ENCODE measurements around the gene KATNAL2.
"Not testable (repeated sequence)": the region's sequence is repeated elsewhere in the genome, so short reads cannot be mapped to it uniquely, and the experiment has no call there.

KATNAL2 gene

DNA sequence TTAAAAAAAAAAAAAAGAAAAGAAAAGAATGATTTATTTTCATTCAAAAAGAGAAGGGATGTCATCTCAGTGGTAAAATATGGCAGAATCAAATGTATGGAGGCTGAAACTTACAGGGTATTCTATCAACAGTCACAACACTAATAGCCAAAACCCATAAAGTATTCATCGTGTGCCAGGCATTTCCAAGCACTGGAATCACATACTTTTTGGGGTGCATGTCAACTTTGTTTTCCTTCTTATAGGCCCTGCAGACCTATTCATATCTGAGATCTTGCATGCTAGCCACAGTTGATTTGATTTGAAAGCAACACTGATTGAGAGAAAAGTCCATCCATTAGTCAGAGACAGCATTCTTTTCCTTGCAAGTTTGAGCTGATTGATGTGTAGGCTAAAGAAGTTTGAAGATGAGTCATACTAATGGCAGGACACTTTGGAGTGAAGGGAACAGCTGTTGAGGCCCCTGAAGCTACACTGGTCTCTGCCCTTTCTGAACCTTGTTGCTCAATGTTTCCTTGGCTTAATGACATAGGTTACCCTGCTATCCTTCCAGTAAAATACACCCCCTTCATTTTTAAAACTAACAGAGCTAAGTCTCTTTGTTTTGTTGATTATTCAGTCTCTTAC lies 22.0 kb downstream of the KATNAL2 start:
- peak; percentile 23 for DNase-seq (ENCODE audit: low spot score)
- FAIRE-seq: no peak

- DNase-seq (ENCODE audit: low spot score) (no peak), FAIRE-seq (no peak)
Observed at GRCh38 chr18:46939998-46940571, 22.7 kb downstream of the KATNAL2 start.

DNA sequence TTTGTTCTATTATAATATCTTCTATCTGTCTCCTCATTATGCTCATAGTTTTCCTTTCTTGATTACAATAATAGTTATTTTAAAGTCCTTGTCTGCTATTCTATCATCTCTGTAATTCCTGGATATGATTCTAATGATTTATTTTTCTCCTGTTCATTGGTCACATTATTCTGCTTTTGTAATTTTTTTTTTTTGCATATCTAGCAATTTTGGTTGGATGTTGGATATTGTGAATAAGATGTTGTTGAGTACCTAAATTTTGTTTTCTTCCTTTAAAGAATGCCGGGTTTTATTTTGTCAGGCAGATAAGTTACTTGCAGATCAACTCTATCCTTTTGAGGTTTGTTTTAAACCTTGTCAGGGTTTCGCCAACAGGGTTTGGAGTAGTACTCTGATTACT lies 25.2 kb downstream of the KATNAL2 start:
- no peak for FAIRE-seq

GRCh38 chr18:46946656-46947282 lies 29.4 kb downstream of the KATNAL2 start:
- no peak for DNase-seq (ENCODE audit: low spot score)
- no peak for FAIRE-seq

More for the DNA sequence above, 25.2 kb downstream of the KATNAL2 start:
- no peak for DNase-seq (ENCODE audit: low spot score)

GRCh38 chr18:46950064-46950656 lies 32.8 kb downstream of the KATNAL2 start:
- FAIRE-seq: no peak
- DNase-seq (ENCODE audit: low spot score): no peak

DNA sequence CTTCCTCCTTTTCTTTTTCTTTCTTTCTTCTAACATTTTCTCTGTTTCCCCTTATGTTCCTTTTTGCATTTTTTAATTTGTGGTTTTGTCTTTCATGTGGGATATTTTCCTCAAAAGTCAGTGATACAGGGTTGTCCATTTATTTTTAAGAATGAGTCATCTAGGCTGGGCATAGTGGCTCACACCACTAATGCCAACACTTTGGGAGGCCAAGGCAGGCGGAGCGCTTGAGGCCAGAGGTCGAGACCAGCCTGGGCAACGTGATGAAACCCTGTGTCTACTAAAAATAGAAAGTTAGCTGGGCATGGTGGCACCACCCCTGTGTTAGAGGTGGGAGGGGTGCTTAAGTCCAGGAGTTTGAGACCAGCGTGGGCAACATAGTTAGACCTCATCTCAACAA lies 35.8 kb downstream of the KATNAL2 start:
- DNase-seq (ENCODE audit: low spot score) (peak; percentile 51), FAIRE-seq (peak; percentile 85)

DNA sequence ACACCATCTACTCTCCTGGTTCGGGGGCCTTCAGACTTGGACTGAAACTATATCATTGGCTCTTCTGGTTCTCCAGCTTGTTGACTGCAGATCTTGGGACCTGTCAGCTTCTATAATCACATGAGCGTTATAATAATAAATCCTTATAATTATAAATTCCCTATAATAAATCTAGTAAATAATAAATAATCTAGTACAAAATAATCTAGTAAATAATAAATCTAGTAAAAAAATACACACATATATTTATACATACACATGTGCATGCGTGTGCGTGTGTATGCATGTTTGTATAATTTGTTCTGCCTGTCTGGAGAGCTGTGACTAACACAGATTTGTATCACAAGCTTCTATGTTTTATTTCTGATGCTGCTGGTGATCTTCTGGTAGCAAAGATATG lies 40.8 kb downstream of the KATNAL2 start:
- FAIRE-seq: no peak
- no peak for DNase-seq (ENCODE audit: low spot score)

DNA sequence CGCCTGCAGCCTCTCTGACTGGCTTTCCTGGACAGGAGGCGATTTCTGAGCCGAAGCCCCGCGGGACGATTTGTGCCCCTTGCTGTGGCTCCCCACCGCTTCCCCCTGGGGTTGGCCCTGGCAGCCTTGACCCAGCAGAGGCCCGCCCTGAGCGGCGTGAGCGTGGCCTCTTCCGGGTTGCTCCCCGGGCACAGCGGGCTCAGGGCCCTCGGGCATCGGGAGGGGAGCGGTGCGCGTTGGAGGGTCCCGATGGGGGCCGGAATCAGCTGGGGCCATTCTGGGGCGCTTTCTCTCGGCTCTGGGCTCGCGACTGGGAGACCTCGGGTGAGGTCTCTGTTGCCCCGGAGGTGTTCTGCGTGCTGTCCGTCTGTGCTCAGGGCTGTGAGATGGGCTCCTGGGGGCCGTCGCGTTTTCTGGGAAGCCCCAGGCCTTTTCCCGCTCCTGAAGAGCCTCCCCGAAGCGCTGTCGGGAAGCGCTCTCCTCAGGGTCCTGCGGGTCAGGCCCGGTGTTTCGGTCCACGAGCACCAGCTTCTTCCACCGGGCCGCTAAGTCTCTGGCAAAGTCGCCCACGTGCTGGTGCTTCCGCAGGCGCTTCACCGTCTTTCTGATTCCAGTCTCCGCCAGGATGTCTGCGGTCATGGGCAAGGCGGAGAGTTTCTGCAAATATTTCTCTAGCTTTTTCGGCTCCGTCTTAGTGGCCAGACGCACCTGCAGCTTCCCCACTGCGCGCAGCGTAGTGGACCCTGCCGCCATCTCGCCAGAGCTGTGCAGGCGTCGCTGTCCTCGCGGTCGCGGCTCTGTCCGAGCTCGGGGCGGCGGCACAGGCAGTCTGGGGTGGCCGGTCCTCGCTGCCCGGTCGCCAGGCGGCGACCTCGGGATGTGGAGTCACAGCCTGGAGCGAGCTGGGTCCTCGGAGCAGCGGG lies 46.5 kb downstream of the KATNAL2 start:
- not testable (repeated sequence) for FAIRE-seq; DNase-seq (ENCODE audit: low spot score)

DNA sequence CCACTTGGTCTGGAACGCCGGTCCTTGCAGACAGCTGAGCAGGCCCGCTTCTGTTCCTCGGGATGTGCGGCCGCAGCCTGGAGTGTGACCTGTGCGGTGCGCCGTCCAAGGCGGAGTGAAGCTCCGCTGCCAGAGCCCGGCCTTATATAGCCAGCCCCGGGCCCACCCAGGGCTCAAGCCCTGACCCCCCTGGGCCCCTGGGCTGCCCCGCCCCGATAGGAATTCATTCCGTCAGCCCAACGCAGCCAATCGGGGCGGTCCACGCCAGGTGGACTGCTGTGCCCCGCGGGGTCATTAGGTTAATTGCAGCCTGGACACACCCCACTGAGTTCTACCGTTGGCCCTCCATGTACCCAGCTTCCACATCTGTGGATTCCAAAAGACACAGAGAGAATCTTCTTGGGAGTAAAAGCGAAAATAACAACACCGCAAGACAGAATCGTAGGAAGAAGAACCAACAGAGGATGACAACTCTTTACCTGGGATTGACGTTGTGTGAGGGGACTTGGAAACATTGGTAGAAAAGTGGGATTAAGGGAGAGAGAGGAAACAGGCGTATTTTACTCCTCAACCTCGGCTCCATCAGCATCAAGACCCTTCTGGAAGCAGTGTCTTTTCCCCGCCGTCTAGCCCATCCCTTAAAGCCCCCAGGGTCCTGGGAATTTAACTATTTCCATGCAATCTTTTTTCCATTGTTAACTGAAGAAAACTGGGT lies 47.3 kb downstream of the KATNAL2 start:
- FAIRE-seq; DNase-seq (ENCODE audit: low spot score): not testable (repeated sequence)

DNA sequence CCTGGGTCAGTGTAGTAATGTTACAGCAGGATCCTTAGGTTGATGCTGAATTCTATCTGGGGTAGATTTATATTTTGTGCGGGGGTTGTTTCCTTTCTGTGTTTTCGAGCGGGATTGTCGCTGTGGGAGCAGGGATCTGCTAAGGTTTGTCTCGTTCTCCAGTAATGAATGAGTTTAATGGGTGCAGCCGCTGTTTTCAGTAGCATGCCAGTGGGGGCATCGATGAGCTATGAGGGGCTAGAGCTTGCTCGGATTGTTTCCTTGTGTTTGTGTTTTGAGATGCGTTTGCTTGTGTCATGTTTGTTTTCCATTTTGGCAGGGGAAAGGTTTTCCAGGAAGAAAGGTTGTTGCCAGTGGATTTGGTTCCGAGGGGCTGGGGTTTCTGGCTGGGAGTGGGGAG lies 48.9 kb downstream of the KATNAL2 start:
- not testable (repeated sequence) for FAIRE-seq; DNase-seq (ENCODE audit: low spot score)

DNA sequence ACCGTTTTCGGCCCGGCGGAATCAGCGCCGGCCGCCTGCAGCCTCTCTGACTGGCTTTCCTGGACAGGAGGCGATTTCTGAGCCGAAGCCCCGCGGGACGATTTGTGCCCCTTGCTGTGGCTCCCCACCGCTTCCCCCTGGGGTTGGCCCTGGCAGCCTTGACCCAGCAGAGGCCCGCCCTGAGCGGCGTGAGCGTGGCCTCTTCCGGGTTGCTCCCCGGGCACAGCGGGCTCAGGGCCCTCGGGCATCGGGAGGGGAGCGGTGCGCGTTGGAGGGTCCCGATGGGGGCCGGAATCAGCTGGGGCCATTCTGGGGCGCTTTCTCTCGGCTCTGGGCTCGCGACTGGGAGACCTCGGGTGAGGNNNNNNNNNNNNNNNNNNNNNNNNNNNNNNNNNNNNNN lies 52.1 kb downstream of the KATNAL2 start:
- not testable (repeated sequence) for DNase-seq (ENCODE audit: low spot score); FAIRE-seq

GRCh38 chr18:47019870-47020269 lies 102.5 kb downstream of the KATNAL2 start:
- not testable (repeated sequence) for DNase-seq (ENCODE audit: low spot score); FAIRE-seq

DNA sequence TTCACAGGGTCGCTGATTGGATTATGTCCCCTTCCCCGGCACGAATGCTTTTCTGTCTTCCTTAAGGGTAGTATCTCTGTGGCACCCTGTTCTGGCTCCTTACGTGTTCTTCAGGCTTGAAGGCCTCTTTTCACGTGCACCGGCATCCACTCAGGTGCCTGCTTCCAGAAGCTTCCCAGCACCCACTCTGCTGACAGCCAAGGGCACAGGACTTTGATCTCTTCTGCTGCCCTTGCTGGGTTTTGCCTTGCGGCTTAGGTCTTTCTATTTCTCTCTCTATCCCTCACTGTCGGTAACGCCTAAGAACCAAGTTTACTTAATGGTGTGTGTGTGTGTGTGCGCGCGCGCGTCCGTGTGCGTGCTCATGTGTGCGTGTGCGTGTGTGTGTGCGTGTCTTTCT lies 103.4 kb downstream of the KATNAL2 start:
- DNase-seq (ENCODE audit: low spot score); FAIRE-seq: not testable (repeated sequence)

DNA sequence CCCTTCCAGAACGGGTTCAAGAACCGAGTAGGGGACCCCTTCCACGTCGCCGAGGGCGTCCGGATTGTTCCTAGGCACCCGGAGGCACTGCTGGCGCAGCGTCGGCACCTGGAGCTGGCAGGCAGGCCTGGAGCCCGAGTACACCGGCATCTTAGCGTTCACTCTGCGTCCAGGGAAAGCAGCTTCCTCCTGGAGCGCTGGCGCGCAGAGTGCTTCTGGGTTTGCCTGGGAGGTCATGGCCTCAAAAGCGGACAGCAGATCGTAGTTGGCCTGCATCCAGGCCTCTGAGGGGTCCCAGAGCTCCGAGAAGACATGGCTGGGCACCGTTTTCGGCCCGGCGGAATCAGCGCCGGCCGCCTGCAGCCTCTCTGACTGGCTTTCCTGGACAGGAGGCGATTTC lies 105.4 kb downstream of the KATNAL2 start:
- FAIRE-seq; DNase-seq (ENCODE audit: low spot score): not testable (repeated sequence)

- not testable (repeated sequence) for DNase-seq (ENCODE audit: low spot score); FAIRE-seq
Observed at GRCh38 chr18:47023769-47024465, 106.5 kb downstream of the KATNAL2 start.

DNA sequence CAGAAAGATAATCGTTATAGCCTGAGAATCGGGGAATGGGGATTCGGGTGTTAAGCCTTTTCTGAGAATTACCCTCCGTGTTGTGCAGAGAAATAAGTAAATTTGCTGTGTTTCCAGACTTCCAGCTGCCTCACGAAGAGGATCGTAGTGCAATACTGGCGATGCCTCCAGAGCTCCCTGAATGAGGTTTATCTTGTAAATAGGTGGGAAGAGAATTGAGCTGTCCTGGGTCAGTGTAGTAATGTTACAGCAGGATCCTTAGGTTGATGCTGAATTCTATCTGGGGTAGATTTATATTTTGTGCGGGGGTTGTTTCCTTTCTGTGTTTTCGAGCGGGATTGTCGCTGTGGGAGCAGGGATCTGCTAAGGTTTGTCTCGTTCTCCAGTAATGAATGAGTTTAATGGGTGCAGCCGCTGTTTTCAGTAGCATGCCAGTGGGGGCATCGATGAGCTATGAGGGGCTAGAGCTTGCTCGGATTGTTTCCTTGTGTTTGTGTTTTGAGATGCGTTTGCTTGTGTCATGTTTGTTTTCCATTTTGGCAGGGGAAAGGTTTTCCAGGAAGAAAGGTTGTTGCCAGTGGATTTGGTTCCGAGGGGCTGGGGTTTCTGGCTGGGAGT lies 108.3 kb downstream of the KATNAL2 start:
- not testable (repeated sequence) for FAIRE-seq; DNase-seq (ENCODE audit: low spot score)

DNA sequence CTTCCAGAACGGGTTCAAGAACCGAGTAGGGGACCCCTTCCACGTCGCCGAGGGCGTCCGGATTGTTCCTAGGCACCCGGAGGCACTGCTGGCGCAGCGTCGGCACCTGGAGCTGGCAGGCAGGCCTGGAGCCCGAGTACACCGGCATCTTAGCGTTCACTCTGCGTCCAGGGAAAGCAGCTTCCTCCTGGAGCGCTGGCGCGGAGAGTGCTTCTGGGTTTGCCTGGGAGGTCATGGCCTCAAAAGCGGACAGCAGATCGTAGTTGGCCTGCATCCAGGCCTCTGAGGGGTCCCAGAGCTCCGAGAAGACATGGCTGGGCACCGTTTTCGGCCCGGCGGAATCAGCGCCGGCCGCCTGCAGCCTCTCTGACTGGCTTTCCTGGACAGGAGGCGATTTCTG lies 111.3 kb downstream of the KATNAL2 start:
- not testable (repeated sequence) for DNase-seq (ENCODE audit: low spot score); FAIRE-seq

- not testable (repeated sequence) for DNase-seq (ENCODE audit: low spot score); FAIRE-seq
Observed at GRCh38 chr18:47029684-47030353, 112.4 kb downstream of the KATNAL2 start.

GRCh38 chr18:47030887-47031286 lies 113.5 kb downstream of the KATNAL2 start:
- DNase-seq (ENCODE audit: low spot score); FAIRE-seq: not testable (repeated sequence)

All from RCC 7860 (cell line).